NOMO-1 (cell line): ENCODE data around the gene RASAL2.
A peak's percentile ranks its signal among the peaks of the same experiment; 100 is the strongest.
"Not testable (repeated sequence)": the region's sequence is repeated elsewhere in the genome, so short reads cannot be mapped to it uniquely, and the experiment has no call there.

ENCODE experiments used
- DNase-seq, 2 experiments: peaks; one replicate each; lab custom pipeline; 2025; ENCODE audit not compliant: unreplicated experiment in 2 of 2; lab: John Stamatoyannopoulos, UW

The RASAL2 gene

DNA sequence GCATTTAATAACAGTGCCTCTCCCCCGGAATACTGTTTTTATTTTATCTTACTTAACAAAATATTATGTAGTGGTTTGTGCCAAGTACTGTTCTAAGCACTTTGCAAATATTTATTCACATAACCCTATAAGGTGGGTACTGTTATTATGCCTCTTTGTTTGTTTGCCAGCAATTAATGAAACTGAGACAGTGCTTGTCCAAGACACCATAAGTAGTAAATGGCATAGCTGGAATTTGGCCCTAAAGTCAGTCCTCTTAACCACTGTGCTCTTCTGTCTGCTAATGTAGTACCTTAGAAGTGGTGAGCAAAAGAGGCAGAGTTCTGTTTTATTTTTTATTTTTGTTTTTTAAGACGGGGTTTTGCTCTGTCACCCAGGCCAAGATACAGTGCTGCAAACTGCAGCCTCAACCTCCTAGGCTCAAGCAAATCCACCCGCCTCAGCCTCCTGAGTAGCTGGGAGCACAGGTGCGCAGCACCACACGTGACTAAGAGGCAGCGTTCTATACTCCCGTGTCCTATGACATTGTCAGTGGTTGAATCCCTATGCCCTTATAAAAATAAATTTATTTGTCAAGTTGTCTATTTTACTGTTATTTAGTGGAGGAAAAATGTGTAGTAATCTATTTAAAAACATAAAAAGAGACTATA is 237.1 kb downstream of the RASAL2 start:
- DNase-seq: no peak

DNA sequence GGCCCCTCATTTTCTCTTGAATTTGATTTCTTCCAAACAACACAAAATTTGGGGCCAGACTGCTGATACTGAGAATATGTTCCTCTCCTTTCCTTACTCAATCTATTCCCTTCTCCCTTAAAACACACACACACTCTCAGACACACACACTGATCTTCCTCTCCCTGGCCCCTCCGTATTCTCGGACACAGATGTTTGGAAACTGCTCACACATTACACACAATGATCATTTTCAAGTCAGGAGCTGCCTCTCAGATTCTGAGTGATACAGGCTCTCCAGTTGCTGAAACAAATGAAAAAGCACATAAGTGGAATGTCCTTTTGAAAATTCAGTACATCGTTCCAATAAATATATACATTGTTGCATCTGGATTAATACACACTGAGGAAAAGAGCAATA is 241.5 kb downstream of the RASAL2 start:
- no peak for DNase-seq

- DNase-seq: peak in 1 of 2 experiments; percentile 48
Observed at GRCh38 chr1:178337091-178337706, 243.3 kb downstream of the RASAL2 start.

DNA sequence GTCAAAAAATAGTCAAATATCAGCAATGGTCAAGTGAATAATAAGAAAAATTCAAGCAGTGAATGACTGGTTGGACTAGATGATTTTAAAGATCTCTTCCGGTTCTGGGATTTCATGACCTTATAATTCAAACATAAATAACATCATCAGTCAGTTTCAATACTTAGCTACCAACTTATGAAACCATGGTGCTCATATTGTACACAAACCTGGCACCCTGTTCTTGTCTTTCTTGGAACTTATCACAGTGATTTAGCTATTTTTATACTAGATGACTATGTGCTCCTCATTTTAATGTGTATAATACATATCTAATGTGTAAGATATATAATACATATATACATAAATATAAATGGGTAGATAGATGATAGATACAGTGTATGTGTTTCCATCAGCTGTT is 245.9 kb downstream of the RASAL2 start:
- no peak for DNase-seq

GRCh38 chr1:178341261-178341956 is 247.5 kb downstream of the RASAL2 start:
- DNase-seq: no peak

- DNase-seq: no peak
Observed at GRCh38 chr1:178342745-178343144, 248.8 kb downstream of the RASAL2 start.

GRCh38 chr1:178344513-178345091 is 250.7 kb downstream of the RASAL2 start:
- peak; percentile 47 to 91 for DNase-seq

- DNase-seq: no peak
Observed at GRCh38 chr1:178345238-178345637, 251.3 kb downstream of the RASAL2 start.

DNA sequence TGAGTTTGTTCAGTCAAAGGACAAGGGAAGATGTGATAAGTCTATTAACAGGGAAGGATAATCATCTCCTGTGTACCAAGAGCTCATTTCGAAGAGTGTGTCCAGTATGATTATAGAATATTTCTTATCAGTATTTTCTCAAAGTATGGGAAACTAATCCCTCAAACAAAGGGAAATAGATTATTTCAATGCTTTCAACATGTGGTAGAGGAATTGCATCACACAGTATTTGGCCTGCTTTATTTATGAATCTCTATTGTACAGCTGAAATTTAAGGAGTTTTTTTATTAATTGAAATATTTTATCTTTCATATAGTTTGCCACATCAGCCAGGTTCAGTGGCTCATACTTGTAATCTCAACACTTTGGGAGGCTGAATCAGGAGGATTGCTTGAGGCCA is 251.9 kb downstream of the RASAL2 start:
- peak in 1 of 2 experiments; percentile 24 for DNase-seq

DNA sequence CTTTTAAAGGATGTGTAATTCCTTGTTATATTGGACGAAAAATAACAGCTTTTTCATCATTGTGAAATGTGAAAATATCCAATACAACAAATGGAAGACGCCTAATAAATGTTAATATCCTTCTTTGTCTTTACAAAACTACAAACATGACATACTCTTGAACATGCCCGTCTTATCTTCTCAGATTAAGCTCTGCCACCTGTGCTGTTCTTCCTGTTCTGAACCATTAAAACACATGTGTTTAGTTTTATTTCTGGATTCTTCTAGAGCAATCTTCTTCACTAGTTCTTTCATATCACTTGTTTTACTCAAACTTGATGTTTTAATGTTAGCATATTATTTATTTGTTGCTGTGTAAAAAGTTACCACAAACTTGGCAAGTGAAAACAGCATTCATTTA is 255.9 kb downstream of the RASAL2 start:
- no peak for DNase-seq

DNA sequence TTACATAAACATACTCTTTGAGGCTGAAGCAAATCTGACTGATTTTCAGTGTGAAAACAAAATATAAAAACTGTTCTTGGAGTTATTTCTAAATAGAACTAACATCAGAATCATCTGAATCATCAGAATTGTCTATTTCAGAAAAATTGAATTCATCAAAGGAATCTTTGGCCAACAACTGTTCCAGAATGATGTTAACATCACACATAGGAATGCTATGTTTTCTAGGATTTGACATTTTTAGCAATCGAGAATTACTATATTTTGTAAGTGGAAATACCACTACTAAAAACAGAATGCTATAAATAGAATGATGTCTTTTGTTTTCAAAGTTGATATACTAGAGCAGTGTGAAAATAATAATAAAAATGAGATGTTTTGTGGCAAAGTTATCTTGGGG is 258.0 kb downstream of the RASAL2 start:
- DNase-seq: not testable (repeated sequence)

- no peak for DNase-seq
Observed at GRCh38 chr1:178352790-178353416, 259.0 kb downstream of the RASAL2 start.

- DNase-seq: no peak
Observed at GRCh38 chr1:178353524-178353923, 259.6 kb downstream of the RASAL2 start.

GRCh38 chr1:178354816-178355215 is 260.9 kb downstream of the RASAL2 start:
- no peak for DNase-seq

- DNase-seq: no peak
Observed at GRCh38 chr1:178356299-178356698, 262.4 kb downstream of the RASAL2 start.

- no peak for DNase-seq
Observed at GRCh38 chr1:178358456-178358855, 264.6 kb downstream of the RASAL2 start.

- no peak for DNase-seq
Observed at GRCh38 chr1:178360421-178360820, 266.5 kb downstream of the RASAL2 start.

DNA sequence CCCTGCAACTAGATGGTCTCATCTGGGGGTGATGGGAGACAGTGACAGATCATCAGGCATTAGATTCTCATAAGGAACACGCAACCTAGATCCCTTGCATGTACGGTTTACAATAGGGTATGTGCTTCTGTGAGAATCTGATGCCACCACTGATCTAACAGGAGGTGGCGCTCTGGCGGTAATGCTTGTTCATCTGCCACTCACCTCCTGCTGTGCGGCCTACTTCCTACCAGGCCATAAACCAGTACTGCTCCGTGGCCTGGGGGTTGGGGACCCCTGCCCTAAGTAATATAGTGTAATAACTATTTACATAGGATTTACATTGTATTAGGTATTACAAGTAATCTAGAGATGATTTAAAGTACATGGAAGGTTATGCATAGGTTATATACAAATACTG is 267.9 kb downstream of the RASAL2 start:
- no peak for DNase-seq

DNA sequence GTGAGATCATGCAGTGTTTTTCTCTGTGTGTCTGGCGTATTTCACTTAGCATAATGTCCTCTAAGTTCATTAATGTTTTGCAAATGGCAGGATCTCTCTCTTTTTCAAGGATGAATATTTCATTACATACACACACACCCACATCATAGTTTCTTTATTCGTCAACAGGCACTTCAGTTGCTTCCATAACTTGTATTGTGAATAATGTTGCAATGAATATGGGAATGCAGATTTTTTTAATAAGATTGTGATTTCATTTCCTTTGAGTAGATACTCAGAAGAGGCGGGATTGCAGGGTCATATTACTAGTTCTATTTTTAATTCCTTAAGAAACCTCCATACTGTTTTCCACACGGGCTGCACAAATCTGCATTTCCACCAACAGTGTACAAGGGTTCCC is 268.8 kb downstream of the RASAL2 start:
- no peak for DNase-seq

DNA sequence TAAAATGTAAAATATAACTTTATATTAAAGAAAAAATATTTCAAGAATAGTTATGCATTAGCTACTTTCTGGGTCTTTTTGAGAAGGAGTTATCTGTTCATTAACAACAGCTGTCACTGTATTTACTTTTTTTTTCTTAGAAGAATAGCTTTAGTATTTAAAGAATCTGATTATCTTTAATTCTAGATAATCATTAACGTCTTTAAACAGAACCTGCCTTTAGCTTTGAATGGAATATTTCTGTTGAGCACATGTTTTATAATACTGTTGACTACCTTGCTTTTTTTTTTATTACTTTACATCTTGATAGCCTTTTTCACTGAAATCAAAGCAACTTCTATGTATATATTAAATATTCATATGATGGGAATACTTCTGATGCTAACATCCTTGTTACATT is 270.9 kb downstream of the RASAL2 start:
- DNase-seq: no peak

- DNase-seq: no peak
Observed at GRCh38 chr1:178367151-178367550, 273.2 kb downstream of the RASAL2 start.
